ENCODE results near the gene PPP1R12B. TPM values are rescaled to one million over a fixed set of nuclear protein-coding genes. Genes with fewer than 3 reads are reported as not detected.
"Not testable (repeated sequence)": the region's sequence is repeated elsewhere in the genome, so short reads cannot be mapped to it uniquely, and the experiment has no call there.

Gene PPP1R12B
- total RNA-seq, 1 donor from 2014 or later = 13.5 TPM

- peaks cover 4% of the 10 kb centered on the region for H3K4me1 Mint-ChIP-seq (ENCODE audit: low read depth)
- DNase-seq (ENCODE audit: low spot score) = no peak
- intact Hi-C loops (cut with micrococcal nuclease) = no loop called here
- no peak overlapping the region for H3K27ac Mint-ChIP-seq
- H3K4me3 Mint-ChIP-seq (ENCODE audit: low read depth) = no peak overlapping the region
- no peaks in the 10 kb centered on the region for H3K36me3 Mint-ChIP-seq (ENCODE audit: low read depth)
- no peaks in the 10 kb centered on the region for H3K9me3 Mint-ChIP-seq
- peaks cover 18% of the 10 kb centered on the region for H3K27me3 Mint-ChIP-seq (ENCODE audit: low read depth)
Observed at GRCh38 chr1:202621446-202621845, 272.9 kb downstream of the PPP1R12B start.

DNA sequence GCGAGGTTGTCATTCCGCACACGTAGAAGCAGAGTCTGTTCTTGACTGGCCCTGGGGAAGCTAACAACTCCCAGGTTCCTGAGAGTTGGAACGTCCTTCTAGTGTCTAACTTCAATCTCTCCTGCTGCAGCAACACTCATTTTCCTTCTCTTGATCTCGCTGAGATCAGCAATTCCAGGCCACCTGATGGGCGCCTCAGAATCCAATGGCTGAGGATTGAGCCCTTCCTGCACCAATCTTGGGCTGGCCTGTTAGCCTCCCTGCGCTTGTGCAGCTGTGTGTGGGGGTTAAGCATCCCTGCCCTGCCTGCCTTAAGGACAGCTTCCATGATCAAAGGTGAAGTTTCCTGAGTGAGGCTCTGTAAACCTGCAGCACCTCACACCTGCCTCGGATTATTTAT is 273.9 kb downstream of the PPP1R12B start:
- H3K27ac Mint-ChIP-seq = no peak overlapping the region
- intact Hi-C loops (cut with micrococcal nuclease) = no loop called here

DNA sequence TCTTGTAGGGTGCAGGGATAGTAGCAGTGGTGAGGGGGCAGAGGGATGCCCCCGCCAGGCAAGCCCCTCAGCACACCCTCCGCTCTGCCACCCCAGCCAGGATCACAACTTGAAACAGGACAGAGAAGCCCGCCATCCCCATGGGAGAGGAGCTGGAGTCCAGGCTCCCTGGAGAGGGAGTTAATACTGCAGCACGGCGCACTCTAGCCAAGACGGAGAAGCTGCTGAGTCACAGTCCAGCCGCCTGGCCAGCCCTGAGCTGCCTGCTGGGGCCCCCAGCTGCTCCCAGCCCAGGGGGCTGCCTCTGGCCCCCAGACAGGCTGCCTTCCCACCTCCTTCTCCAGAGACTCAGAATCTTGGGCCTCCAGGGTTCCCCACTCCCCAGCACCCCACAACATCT is 274.6 kb downstream of the PPP1R12B start:
- intact Hi-C loops (cut with micrococcal nuclease) = no loop called here
- DNase-seq (ENCODE audit: low spot score) = no peak
- H3K36me3 Mint-ChIP-seq (ENCODE audit: low read depth) = no peaks in the 10 kb centered on the region
- H3K4me3 Mint-ChIP-seq (ENCODE audit: low read depth) = no peak overlapping the region
- H3K4me1 Mint-ChIP-seq (ENCODE audit: low read depth) = no peaks in the 10 kb centered on the region
- no peak overlapping the region for H3K27ac Mint-ChIP-seq
- no peaks in the 10 kb centered on the region for H3K9me3 Mint-ChIP-seq
- peaks cover 7% of the 10 kb centered on the region for H3K27me3 Mint-ChIP-seq (ENCODE audit: low read depth)

More for the DNA sequence above, 273.9 kb downstream of the PPP1R12B start:
- peaks cover 12% of the 10 kb centered on the region for H3K27me3 Mint-ChIP-seq (ENCODE audit: low read depth)
- DNase-seq (ENCODE audit: low spot score) = no peak
- no peaks in the 10 kb centered on the region for H3K36me3 Mint-ChIP-seq (ENCODE audit: low read depth)
- no peaks in the 10 kb centered on the region for H3K4me1 Mint-ChIP-seq (ENCODE audit: low read depth)
- no peaks in the 10 kb centered on the region for H3K9me3 Mint-ChIP-seq
- H3K4me3 Mint-ChIP-seq (ENCODE audit: low read depth) = no peak overlapping the region

GRCh38 chr1:202623476-202623875 is 275.0 kb downstream of the PPP1R12B start:
- DNase-seq (ENCODE audit: low spot score) = not testable (repeated sequence)

GRCh38 chr1:202624088-202624780 is 275.7 kb downstream of the PPP1R12B start:
- no peaks in the 10 kb centered on the region for H3K36me3 Mint-ChIP-seq (ENCODE audit: low read depth)
- intact Hi-C loops (cut with micrococcal nuclease) = no loop called here
- no peak for DNase-seq (ENCODE audit: low spot score)
- no peaks in the 10 kb centered on the region for H3K9me3 Mint-ChIP-seq
- H3K4me3 Mint-ChIP-seq (ENCODE audit: low read depth) = no peak overlapping the region
- peaks cover 5% of the 10 kb centered on the region for H3K4me1 Mint-ChIP-seq (ENCODE audit: low read depth)
- peaks cover 7% of the 10 kb centered on the region for H3K27me3 Mint-ChIP-seq (ENCODE audit: low read depth)
- H3K27ac Mint-ChIP-seq = no peak overlapping the region

More at GRCh38 chr1:202623476-202623875, 275.0 kb downstream of the PPP1R12B start:
- H3K4me3 Mint-ChIP-seq (ENCODE audit: low read depth); intact Hi-C loops (cut with micrococcal nuclease); H3K4me1 Mint-ChIP-seq (ENCODE audit: low read depth); H3K36me3 Mint-ChIP-seq (ENCODE audit: low read depth); H3K27me3 Mint-ChIP-seq (ENCODE audit: low read depth); H3K27ac Mint-ChIP-seq; H3K9me3 Mint-ChIP-seq: not testable (repeated sequence)

- Mint-ChIP-seq H3K27ac (no peak overlapping the region), H3K9me3 (no peaks in the 10 kb centered on the region), H3K27me3 (ENCODE audit: low read depth) (peaks cover 5% of the 10 kb centered on the region), H3K4me1 (ENCODE audit: low read depth) (peaks cover 9% of the 10 kb centered on the region), H3K36me3 (ENCODE audit: low read depth) (no peaks in the 10 kb centered on the region), H3K4me3 (ENCODE audit: low read depth) (no peak overlapping the region)
- intact Hi-C loops (cut with micrococcal nuclease) = no loop called here
- no peak for DNase-seq (ENCODE audit: low spot score)
Observed at GRCh38 chr1:202624781-202625108, 276.2 kb downstream of the PPP1R12B start.

DNA sequence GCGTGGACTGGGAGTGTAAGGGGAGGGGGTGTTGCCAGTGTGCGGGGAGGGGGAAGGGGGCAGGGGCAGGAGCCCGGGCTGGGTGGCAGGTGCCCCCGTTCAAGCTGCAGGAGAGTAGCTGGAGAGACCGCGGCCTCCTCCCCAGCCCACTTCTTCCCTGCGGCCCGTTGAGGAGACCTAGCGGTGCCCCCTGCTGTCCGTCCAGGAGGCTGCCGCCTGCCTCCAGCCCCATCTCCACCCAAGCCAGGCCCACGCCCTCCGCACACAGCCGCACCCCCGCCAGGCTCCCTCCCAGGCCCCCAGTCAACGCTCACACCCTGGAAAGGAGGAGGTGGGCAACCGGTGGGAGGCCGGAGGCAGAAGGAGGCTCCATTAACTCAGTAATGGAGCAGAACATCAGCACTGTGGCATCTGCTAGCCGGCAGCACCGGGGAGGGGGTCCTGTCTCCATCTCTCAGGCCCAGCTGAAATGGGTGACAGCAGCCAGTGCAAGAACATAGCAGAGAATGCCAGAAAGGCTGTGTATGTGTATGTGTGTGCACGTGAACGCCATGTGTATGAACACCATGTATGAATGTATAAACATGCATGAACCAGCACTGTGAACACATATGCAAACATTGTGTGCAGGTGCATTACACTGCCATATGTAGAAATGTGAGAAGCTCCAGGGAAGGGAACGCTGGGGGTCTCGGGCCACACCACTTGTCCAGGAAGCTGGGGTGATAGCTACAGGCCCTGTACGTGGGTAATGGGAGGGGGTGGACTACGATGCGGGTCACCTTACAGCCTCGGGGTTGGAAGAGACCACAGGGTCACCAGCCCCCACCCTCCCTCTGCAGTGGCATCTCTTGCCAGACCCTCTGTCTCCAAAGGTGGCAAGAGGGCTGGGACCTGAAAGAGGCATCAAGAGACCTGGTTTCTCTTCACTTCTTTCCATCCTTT is 277.2 kb downstream of the PPP1R12B start:
- no peak overlapping the region for H3K4me3 Mint-ChIP-seq (ENCODE audit: low read depth)
- peaks cover 7% of the 10 kb centered on the region for H3K27me3 Mint-ChIP-seq (ENCODE audit: low read depth)
- no peak overlapping the region for H3K27ac Mint-ChIP-seq
- intact Hi-C loops (cut with micrococcal nuclease) = no loop called here
- peaks cover 14% of the 10 kb centered on the region for H3K4me1 Mint-ChIP-seq (ENCODE audit: low read depth)
- DNase-seq (ENCODE audit: low spot score) = peak; percentile 49
- no peaks in the 10 kb centered on the region for H3K36me3 Mint-ChIP-seq (ENCODE audit: low read depth)
- no peaks in the 10 kb centered on the region for H3K9me3 Mint-ChIP-seq

DNA sequence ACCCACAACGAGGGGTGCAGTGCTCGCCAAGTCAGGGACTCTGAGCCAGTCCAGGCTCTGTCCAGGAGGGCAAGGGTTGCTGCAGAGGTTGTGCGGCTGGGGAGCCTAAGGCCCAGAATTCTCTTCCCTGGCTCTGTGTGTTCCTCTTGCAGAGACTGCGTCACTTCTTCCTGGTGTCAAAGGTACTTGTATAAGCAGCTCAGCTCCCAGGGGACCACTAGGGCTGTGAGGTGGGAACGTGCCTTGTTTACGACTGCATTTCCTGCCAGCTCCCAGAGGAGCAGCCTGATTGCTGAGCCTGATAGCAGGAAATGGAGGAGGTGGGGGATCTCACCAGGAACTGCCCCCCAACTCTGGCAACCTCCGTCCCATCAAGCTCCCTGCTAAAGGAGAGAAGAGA is 278.5 kb downstream of the PPP1R12B start:
- Mint-ChIP-seq H3K4me1 (ENCODE audit: low read depth) (peaks cover 14% of the 10 kb centered on the region), H3K27me3 (ENCODE audit: low read depth) (peaks cover 12% of the 10 kb centered on the region)
- H3K9me3 Mint-ChIP-seq; H3K27ac Mint-ChIP-seq; DNase-seq (ENCODE audit: low spot score); H3K4me3 Mint-ChIP-seq (ENCODE audit: low read depth); intact Hi-C loops (cut with micrococcal nuclease); H3K36me3 Mint-ChIP-seq (ENCODE audit: low read depth): not testable (repeated sequence)

DNA sequence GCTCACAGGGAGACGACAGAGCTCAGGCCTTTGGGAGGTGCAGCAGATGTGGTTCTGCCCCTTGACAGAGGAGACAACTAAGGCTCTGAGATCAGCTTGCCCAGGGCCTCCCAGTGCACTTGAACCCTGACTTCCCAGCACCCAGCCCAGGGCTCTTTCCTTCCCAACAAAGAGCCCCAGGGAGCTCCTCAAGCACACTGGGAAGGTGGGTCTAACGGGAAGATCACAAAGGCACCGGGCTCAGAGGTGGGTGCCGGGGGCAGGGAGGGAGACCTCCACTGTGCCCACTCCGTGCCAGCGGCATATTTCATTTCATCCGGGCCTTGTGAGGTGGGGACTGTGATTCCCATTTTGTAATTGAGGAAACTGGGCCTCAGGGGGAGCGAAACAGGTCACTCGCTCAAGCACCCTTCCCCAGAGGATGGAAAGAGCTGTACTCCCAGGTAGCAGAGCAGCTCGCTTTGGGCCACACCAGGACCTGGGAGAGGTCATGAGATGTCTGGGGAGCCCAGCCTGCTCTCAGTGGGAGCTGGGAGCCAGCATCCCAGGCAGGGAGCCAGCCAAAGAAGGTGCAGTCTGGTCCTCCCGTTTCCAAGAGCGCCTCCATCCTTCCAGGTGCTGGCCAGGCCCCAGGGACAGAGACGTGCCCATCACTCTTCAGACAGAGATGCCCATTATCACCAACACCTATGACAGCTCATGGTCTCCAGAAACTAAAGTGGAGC is 279.5 kb downstream of the PPP1R12B start:
- peaks cover 20% of the 10 kb centered on the region for H3K27me3 Mint-ChIP-seq (ENCODE audit: low read depth)
- no peak for DNase-seq (ENCODE audit: low spot score)
- H3K4me3 Mint-ChIP-seq (ENCODE audit: low read depth) = no peak overlapping the region
- peaks cover 14% of the 10 kb centered on the region for H3K4me1 Mint-ChIP-seq (ENCODE audit: low read depth)
- H3K9me3 Mint-ChIP-seq = no peaks in the 10 kb centered on the region
- intact Hi-C loops (cut with micrococcal nuclease) = no loop called here
- H3K36me3 Mint-ChIP-seq (ENCODE audit: low read depth) = no peaks in the 10 kb centered on the region
- H3K27ac Mint-ChIP-seq = no peak overlapping the region

GRCh38 chr1:202628646-202629215 is 280.2 kb downstream of the PPP1R12B start:
- Mint-ChIP-seq H3K27me3 (ENCODE audit: low read depth) (peaks cover 24% of the 10 kb centered on the region), H3K27ac (no peak overlapping the region), H3K4me1 (ENCODE audit: low read depth) (peaks cover 14% of the 10 kb centered on the region), H3K4me3 (ENCODE audit: low read depth) (peak overlapping the region; percentile 45), H3K36me3 (ENCODE audit: low read depth) (no peaks in the 10 kb centered on the region), H3K9me3 (no peaks in the 10 kb centered on the region)
- no peak for DNase-seq (ENCODE audit: low spot score)
- intact Hi-C loops (cut with micrococcal nuclease) = no loop called here

DNA sequence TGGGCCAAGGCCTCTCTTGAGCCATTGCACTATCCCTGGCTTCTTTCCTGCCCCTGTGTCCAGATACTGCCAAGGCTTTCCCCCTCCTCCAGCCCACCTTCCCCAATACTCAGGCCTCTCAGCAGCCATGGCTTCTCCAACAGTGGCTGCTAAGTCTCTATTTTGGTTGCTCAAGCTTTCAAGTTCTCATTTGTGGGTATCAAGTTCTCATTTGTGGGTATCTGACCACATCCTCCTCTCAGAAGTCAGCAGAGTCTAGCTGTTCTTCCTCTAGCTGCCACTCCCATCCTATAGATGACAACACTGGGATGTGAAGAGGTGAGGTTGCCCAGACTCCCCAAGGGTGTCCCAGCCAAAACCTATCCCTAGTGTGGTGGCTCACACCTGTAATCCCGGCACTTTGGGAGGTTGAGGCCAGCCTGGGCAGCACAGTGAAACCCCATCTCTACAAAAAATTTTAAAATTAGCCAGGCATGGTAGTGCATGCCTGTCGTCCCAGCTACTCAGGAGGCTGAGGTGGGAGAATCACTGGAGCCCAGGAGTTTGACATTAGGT is 280.8 kb downstream of the PPP1R12B start:
- H3K27ac Mint-ChIP-seq; intact Hi-C loops (cut with micrococcal nuclease): not testable (repeated sequence)
- H3K27me3 Mint-ChIP-seq (ENCODE audit: low read depth) = peaks cover 28% of the 10 kb centered on the region

GRCh38 chr1:202630096-202630495 is 281.6 kb downstream of the PPP1R12B start:
- H3K36me3 Mint-ChIP-seq (ENCODE audit: low read depth); H3K4me3 Mint-ChIP-seq (ENCODE audit: low read depth); intact Hi-C loops (cut with micrococcal nuclease); H3K9me3 Mint-ChIP-seq; H3K27ac Mint-ChIP-seq; DNase-seq (ENCODE audit: low spot score): not testable (repeated sequence)
- Mint-ChIP-seq H3K27me3 (ENCODE audit: low read depth) (peaks cover 33% of the 10 kb centered on the region), H3K4me1 (ENCODE audit: low read depth) (peaks cover 14% of the 10 kb centered on the region)

More for the DNA sequence above, 280.8 kb downstream of the PPP1R12B start:
- DNase-seq (ENCODE audit: low spot score) = peak; percentile 31
- not testable (repeated sequence) for H3K9me3 Mint-ChIP-seq; H3K36me3 Mint-ChIP-seq (ENCODE audit: low read depth)
- H3K4me3 Mint-ChIP-seq (ENCODE audit: low read depth) = peak overlapping the region; percentile 45
- H3K4me1 Mint-ChIP-seq (ENCODE audit: low read depth) = peaks cover 14% of the 10 kb centered on the region

Data from activated T-helper 2 cell treated with anti-CD3 and anti-CD28 coated beads, Interferon-gamma antibody, Interleukin-2, Interleukin-4, amounts not matched to agents 10 μg/mL and 5 μg/mL and 100 μg/mL, durations not matched to agents 14 hours and 24 hours and 36 hours (primary cell).